CD4-positive, alpha-beta T cell treated with Interleukin-12 subunit alpha and Interleukin-12 subunit beta, for 1 hour (primary cell): Measurements from ENCODE around the gene ARL6IP5.

Experiments used
- DNase-seq: peaks from one replicate; pipeline ENCODE4 v3.0.0-alpha.2; 2020

Gene ARL6IP5, protein sequence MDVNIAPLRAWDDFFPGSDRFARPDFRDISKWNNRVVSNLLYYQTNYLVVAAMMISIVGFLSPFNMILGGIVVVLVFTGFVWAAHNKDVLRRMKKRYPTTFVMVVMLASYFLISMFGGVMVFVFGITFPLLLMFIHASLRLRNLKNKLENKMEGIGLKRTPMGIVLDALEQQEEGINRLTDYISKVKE

DNA sequence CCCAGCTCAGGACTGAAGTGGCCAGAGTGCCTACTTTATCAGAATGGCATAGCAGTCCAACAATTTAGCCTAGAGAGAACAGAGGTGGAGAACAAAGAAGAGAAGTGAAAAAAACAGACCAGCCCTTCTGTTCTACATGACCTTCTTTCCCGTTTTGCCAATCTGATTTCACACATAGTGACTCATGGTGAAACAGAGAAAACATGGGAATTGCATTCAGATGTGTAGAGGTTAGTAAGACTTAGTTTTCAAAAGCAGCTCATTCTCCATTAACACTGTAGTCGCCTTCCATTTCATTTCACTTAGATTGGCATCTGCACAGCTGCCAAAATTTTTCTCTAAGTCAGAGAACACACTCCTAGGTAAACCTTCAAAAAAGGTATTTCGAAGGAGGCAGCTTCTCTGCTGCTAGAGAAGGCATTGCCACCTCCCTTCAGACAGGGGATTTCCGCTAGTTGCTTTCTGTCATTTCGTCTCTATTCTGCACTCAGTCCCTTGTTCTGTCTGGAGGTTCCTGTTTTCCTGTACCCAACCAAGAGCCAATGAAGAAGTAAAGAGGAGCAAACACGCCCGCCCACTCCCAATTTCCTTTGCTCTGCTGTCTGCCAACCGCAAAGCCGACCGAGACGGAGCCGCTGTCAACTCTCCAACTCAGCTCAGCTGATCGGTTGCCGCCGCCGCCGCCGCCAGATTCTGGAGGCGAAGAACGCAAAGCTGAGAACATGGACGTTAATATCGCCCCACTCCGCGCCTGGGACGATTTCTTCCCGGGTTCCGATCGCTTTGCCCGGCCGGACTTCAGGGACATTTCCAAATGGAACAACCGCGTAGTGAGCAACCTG, at the start of gene ARL6IP5:
TSS of gene ARL6IP5 (plus strand) at position 612 of the 842 bp plus-strand sequence. CDS start at position 723, 111 bp downstream.
- peak; percentile 93 for DNase-seq

DNA sequence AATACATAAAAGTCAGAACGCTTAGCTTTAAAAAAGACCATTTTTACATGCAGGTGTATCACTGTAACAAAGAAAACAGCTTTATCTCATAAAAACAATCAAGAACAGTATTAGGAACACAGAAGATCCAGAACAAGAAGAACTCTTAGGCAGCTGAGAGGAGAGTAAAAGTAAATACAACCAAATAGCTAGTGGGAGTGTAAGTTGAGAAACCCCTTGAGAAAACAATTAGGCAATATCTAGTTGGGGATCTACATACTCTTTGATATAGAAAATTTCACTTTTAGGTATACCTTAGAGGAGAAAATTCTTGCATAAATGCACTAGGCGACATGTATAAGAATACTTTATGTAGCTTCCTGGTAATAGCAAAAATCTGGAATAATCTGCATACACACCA, 40.1 kb upstream of the ARL6IP5 start:
- DNase-seq, result no peak

DNA sequence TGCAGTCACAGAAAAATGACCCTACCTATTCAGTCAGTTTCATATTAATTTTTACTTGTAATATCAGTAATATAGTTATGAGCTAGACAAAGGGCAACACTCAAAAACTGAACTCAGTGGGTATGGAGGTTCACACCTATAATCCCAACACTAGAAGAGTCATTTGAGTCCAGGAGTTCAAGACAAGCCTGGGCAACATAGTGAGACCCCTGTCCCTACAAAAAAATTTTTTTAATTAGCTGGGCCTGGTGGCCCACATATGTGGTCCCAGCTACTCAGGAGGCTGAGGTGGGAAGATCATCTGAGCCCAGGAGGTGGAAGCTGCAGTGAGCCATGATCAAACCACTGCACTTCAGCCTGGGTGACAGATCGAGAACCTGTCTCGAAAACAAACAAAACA, 35.7 kb upstream of the ARL6IP5 start:
- DNase-seq, result no peak

DNA sequence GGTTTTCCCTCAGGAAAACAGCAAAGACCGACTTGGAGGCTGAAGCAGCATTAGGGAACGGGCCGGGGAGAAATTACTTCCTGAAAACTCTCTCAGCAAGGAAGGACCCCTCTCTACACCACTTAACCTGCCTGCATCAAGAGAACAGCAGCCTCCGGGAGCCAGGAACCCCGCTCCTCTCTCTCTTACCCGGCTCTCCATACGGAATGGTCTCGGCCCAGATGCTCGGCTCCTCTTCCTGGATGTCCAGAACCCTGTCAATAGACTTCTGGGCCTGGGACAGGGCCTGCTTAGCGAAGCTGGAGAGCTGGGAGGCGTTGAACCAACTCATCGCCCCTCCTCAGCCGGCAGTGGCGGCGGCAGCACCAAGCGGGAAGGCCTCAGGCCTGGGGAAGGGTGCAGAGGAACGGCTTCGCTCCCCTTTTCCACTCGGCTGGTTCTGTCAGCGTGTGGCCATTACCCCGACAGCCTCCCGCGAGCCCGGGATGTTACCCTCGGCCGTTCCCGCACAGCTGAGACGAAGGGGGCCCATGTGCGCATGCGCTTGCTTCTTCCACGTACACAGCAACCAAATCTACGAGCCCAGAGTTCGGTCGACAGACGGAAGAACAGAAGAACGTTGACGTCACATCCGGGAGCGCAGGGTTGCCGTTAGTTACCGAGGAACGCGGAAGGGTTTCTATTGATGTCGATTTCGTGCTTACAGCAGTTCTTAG, 32.8 kb upstream of the ARL6IP5 start, which contains the start of gene TMF1:
TSS of gene TMF1 (minus strand) at position 578 of the 716 bp plus-strand sequence. CDS start at position 331, 247 bp downstream.
- DNase-seq, result peak; percentile 98

DNA sequence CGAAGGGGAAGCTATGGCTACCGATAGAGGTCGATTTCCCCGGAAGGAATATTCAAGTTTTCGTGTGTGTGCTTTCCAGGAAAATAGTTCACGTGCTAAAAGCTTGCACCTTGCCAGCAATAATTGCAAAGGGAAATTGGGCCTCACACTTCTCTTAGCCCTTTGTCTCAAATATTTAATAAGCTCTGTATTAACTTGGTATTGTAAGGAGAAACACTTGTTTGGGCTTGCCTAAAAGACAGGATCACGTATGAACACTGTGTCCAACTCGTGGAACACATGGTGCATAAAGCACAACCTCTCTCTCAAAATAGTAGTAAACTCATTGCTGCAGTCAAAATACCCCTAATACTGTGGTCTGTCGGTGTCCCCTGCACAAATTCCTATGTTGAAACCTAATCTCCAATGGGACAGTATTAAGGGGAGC, 32.3 kb upstream of the ARL6IP5 start:
- no peak for DNase-seq

DNA sequence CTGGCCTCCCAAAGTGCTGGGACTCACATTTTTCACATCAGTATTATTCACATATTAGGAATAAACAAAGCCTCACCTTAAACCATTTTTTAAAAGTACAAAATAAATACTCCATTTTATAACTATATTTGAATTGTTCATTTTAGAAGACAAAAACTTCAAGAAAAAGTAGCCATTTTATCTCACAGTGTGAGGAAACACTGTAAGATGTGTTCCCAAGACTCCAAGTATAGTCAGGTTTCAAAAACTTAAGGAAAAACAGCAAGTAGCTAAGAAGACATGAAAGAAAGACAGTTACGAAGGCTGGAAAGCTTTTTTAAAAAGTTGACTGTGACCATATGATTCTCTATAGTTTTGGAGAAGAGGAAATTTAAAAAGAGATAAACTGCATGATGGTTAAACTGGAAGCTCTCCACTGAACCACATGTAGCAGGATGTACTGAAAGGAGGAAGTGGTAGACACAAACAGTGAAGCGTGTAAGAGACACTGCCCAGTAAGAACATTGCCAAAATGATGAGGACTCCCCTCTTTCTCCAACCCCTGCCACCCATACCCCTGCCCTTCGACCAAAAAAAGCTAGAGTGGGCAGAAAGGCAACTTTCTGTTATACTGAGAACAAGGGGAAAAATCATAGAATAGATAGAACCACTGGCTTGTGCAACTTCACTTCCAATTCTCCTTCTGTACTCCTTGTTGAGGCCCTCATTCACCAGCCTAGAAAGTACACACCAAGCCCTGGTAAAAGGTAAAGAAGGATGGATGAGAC, 26.4 kb upstream of the ARL6IP5 start:
- DNase-seq, result peak; percentile 51

DNA sequence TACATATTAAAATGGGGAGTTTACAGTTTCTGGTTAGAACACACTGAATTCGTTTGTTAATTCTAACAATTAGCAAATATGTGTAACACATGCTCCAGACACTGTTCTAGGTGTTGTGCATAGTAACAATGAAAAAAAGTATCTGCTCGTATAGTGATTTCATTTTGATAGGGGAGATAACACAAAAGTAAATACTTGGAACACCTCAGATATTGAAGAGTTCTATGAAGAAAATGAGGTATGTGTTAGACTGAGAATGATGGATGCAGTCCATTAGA, 25.9 kb upstream of the ARL6IP5 start:
- no peak for DNase-seq

DNA sequence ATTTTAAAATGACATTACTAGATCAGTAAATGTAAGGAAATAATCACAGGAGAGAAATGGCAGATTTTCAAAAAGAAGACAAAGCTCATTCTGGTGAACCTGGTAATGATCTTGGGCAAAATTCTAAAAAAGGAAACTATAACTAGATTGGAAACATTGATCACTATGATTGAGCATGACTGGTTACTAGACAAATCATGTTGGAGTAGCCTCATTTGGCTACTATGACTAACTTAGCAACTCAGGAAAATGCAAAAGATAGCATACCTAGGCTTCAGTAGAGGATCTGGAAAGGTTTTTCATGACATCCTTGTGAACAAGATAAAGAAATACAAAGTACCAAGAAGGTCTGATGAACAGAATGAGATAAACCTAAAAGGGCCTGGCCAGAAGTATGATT, 25.0 kb upstream of the ARL6IP5 start:
- DNase-seq, result no peak

DNA sequence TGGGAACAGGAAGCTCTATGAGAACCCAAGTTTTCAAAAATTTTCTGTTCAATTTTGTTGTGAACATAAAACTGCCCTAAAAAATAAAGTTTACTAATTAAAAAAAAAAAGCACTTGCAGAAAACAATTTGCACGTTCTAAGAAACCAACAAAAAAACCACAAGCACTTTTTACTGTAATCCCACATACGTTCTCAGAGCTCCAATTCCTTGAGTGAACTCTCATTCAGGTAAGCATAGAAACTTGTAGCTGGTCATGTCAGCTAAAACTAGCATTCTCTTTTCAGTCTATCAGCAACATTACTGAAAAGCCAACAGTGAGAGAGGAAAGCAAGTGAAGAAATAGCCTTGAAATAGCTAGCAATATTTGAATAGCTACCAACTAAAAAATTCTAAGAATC, 21.1 kb upstream of the ARL6IP5 start:
- no peak for DNase-seq

DNA sequence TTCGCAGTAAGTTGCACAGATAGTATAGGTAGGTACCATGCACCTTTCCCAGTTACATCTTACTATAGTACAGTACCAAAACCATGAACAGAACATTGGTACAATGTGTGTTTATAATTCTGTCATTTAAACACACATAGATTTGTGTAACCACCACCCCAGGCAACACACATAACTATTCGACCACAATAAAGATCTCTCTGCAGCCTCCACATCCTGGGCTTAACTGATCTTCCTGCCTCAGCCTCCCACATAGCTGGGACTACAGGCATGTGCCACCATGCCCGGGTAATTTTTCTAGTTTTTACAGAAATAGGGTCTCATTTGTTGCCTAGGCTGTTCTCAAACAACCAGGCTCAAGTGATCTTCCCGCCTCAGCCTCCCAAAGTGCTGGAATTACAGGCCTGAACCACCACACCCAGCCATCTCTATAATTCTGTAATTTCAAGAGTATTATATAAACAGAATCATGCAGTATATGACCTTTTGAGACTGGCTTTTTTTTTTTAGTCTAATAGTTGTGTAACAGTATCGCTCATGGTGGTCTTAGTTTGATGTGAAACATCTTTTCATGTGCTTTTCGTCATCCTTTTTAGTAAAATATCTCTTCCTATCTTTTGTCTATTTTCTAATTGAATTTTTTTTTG, 19.3 kb upstream of the ARL6IP5 start:
- peak; percentile 53 for DNase-seq

DNA sequence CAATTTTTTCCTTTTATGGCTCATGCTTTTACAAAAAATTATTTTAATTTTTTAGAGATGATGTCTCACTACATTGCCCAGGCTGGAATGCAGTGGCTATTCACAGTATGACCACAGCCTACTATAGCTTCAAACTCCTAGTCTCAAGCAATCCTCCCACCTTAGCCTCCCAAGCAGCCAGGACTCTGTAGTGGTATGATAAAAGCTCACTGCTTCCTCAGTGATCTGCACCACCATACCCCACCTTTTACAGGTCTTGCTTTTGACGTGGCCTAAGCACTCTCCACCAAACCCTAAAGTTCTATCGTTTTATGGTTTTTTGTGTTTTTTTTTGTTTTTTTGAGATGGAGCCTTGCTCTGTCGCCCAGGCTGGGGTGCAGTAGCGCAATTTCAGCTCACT, 18.6 kb upstream of the ARL6IP5 start:
- DNase-seq, result no peak

DNA sequence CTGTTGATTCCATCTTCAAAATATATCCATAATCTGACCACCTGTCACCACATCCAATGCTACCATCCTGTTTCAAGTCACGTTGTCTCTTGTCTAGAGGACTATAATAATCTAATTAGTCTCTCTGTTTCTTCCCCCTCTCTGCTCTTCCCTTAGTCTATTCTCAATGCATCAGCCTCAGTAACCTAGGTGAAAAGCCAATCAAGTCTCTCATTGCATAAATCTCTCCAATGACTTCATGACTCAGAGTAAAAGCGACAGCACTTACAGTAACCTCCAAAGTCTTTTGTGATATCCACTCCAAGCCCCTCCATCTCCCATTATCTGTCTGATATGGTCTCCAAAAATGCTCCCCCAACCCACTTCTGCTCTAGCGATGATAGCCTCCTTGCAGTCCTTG, 11.8 kb upstream of the ARL6IP5 start:
- no peak for DNase-seq

DNA sequence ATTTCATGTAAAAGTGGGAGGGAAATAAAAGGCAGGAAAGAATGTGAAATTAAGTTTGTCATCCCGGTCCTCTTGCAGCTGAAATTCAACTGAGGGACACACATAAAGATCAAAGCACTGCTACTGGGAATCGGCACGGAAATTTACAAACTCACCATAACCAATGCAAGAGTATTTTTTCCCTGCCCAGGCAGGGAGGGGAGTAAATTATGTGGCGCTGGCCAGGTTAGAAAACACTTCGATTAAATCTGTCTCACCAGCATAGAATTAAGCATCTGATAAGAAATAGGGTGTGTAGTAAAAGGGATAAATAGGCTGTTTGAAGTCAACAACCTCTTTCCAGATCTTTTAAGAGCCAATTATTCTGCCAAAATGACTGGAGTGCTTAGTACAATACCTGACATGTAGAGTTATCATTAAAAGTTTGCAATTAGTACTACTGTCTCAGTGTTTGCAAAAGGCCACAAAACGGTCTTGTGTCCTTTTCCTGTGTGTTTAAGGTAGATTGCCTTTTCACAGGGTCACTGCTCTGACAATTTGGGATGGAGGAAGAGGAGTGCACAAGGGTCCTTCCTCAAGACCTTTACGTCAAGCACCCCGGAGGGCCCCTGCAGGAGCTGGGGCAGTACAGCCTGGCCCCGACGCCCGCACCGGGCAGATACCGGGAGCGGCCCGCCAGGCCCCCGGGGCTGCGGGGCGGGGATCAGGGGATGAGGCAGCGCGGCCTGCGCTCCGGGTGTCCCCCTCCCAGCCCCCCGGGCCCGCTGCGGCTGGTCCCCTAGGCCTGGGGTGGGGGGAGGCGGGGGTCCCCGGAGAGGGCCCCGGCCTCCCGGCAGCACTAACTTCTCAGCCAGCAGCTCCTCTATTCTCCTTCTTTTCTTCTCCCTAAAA, 5.2 kb upstream of the ARL6IP5 start:
- no peak for DNase-seq

DNA sequence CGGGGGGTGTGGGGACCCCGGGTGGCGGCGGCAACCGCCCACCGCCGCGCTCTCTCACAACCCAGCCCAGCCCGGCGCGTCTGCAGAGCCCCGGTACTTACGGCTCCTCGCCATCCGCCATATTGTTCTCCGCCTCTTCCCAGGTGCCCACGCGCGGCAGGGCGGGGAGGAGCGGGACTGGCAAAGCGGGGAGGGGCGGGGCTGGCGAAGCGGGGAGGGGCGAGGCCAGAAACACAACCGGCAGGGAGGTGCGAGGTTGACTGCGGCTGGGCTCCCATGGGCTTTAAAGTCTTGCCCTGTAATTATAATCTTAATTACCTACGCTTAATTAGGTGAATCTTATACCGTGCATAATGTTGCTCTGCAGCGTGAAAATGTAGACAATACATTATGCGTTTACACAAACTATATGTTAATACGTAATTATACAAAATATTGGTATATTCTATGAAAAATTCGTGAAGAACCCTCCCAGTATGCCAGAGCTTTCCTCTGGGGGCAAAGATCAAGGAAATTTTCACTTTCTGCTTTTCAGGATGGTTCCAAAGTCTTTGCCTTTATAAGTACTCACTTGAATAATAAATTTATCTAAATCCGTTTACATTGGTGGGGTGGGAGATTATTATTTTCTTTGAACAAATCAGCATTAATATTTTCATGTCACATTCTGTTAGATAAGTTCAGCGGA, 4.4 kb upstream of the ARL6IP5 start, which contains the start of gene UBA3:
TSS of gene UBA3 (minus strand) at position 133 of the 688 bp plus-strand sequence. CDS start at position 121, 12 bp downstream.
- DNase-seq, result peak; percentile 92

DNA sequence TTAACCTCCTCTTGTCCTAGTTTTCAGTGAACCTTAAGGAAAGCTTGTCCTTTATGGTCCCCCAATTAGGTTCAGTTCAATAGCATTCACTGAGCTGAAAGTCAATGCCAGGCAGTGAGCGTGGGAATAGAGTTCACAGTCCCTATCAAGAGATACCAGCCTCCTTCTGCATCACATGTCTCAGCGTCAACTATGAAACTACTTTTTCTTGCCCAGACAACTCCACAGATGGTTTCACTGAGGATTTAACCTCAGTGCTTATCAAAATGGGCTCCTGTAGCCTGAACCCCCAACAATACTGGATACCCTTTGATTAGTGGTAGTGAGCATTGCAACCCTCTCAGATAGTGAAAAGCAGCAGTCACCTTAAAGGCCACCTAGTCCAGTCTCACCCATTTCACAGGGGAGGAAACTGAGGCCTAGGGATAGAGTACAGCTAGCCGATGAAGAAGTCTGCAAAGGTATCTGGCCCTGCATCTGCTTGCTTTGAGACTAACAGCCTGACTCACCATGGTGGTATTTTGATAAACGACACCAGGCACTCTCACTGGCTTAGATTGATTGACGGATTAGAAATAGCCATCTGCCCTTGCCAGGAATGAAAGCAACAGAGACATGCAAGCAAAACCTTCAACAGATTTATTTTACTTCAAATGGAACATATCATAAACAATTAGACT, 3.0 kb upstream of the ARL6IP5 start:
- no peak for DNase-seq

DNA sequence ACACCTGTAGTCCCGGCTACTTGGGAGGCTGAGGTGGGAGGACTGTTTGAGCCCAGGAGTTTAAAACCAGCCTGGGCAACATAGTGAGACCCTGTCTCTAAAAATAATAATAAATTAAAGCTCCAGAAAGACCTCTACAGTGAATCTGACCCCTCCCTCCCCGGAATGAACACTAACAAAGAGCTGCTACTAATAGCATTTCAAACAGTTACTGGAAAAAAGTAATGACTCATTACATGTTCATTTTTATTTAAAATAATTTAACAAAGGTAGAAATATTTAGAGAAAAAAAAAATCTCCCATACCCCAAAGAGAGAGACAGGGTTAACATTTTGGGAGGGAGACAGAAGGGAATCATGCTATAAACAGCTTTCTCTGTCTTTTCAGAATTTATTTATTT, 2.4 kb upstream of the ARL6IP5 start:
- DNase-seq, result no peak

DNA sequence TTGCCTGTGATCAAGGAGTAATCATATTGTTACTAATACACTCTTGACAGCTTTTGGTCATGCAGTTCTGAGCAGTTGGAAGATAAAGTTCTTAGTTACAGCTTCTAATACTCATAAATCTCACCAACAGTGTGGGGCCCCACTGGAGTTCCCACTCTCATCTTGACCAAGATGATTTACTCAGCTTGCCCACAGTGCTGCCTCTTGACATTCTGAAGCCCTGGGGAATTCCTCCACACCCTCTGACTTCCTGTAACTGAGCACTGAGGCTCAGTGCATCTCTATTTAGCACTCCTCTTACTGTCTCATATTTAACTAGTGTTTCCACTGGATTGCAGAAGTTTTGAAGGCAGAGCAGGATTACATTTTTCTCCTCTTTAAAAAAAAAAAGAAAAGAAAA, 1.9 kb upstream of the ARL6IP5 start:
- DNase-seq, result peak; percentile 83

DNA sequence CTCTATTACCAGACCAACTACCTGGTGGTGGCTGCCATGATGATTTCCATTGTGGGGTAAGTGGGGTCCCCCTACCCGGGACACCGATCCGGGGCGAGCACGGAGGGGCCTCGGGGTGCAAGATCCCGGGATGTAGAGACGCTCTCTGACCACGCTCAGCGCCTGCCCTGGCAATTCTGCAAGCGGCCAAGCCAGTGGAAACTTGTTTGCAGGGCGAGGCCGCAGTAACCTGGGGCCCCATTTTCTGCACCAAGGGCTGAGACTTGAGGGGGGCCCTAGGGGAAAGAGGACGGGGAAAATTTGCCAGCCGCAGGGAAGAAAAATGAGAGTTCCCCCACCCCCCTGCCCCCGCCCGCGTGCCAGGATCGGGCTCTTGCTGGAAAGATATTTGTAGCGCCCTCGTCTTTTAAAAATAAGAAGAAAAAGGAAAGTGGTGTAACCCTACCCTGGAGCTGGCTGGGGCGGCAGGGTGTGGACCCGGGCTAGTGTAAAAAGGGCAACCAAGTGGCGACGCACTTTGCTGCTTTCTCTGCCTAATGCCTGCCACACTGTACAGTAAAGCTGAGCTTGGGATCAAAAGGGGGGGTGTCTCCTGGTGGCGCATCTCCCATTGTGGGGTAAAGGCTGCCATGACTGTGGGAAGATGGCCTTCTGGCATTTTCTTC, 563 bp downstream of the ARL6IP5 start:
- DNase-seq, result no peak
